Globus pallidus (tissue), 1 donor: Measurements from ENCODE around the gene NNT.
"Not testable (repeated sequence)": the region's sequence is repeated elsewhere in the genome, so short reads cannot be mapped to it uniquely, and the experiment has no call there.

Source experiments
- DNase-seq: peaks from one replicate; pipeline ENCODE4 v3.0.0-alpha.2; 2015; ENCODE audit warnings: low spot score

Gene NNT

DNA sequence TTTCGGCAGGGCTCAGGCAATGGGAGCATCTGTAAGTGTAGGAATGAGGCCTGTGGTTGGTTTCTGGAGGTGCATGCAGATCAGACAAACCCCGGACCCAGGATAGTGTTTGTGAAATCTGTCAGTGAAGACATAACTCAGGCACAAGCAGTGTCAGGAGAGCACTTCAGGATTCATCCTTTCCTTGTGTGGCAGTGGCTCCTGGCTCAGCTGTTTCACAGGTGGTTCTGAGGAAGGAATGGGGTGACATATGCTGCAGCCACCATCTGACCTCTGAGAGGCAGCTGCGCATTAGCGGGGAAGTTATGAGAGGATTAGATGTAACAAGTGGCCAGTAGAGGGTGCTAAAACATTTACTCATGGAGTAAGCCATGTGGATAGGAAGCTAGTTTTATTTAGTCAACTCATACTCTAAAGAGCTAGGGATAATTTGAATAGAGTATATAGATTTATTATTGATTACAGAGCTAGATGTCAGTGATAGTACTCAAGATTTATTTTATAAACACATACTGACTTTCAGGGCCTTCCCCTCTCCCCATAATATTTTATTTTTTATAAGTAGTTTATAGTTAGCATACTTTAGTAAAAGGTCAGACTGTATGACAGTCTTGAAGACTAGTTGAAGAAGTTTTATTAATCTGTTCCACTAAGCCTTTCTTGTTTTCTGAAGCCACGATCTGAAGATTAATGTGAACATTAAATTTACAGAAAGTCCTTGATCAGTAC lies 28.4 kb downstream of the NNT start:
- DNase-seq: peak; percentile 72

DNA sequence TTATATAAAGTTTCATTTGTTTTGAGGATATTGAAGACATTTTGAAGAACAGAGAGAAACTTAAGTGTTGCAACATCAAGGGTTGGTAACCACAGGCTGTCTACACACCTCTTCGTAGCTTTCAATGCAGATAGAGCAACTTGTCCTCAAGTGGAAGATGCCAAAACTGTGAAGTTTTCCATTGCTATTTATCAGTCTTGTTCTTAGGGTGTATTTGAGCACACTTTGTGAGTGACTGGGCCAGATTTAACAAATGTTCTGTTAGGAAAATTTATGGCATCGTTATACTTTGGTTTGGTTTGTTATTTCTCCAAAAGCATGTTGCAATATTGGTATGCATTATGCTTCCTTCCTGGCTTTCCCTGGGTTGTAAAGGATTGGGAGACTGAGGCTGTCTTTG lies 31.6 kb downstream of the NNT start:
- no peak for DNase-seq

DNA sequence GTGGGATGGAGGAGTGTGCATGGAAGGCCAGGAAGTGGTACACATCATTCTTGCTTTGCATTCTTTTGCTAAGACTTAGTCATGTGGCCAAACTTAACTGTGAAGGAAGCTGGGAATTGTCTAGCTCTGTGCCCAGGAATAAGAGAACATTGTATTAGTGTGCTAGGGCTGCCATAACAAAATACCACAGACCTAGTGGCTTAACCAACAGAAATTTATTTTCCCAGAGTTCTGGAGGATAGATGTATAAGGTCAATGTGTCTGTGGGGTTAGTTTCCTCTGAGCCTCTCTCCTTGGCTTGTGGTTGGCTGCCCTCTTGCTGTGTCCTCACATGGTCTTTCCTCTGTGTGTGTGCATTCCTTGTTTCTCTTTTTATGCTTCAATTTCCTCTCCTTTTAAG lies 32.4 kb downstream of the NNT start:
- no peak for DNase-seq

DNA sequence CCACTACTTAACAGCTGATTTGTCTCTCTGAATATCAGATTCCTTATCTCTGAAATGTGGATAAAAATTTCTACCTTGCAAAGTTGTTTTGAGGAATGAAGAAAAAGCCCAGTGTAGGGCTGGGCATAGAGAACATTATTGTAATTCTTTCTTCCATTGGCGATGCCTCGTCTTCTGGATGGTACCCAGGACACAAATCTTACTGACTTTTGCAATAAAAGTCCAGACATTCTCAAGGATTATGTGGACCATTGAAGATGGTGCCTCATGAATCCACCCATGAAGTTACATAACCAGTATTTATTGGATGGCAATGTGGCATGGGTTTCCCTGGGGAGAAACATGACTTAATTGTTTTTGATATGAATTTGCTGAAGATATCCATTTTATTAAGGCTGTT lies 33.1 kb downstream of the NNT start:
- DNase-seq: no peak

DNA sequence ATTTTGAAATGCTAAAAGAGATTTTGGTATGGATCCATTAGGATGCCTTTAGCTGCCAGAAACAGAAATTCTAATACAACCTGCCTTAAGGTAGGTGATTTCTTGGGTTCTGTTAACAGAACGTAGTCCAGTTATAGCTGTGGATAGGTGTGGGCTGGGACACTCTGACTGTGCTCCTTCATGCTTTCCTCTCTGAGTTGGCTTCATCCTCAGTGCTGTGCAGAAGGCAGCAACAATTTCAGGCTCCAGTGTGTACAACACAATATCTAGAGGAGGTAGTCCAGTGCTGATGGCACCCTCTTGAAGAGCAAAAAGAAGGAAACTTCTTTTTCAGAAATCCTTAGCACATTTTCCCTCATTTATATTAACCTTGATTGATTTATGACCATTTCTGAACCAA lies 34.4 kb downstream of the NNT start:
- DNase-seq: no peak

DNA sequence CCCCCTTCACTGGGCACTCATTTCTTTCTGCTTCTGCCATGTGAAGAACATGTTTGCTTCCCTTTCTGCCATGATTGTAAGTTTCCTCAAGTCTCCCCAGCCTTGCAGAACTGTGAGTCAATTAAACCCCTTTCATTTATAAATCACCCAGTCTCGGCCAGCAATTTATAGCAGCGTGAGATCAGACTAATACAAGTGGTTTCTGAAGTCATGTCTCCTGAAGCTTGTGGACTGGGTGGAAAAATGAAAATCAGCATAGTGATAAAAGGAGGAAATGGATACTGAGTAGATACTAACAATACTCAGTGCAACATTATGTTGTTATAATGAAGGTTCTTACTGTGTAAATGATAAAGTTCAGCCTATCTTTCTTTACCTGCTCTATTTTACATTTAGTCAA lies 35.1 kb downstream of the NNT start:
- DNase-seq: no peak

DNA sequence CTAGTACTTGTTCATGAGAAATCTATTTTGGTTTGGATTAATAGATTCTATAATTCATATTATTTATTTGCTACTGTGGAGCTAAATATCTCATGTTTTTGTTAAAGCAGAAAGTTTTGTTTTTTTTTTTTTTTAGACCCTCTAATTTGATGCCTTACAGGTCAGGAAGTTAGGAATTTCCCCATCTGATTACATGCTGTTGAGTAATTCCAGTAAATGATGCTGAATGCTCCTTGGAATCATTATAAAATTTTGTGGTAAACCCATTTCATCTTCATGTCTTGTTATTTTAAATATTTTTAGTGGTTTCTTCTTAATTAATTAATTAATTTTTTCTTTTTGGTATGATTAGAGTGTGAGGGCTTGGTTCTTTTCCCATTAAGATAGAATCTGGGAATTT lies 35.6 kb downstream of the NNT start:
- DNase-seq: no peak

DNA sequence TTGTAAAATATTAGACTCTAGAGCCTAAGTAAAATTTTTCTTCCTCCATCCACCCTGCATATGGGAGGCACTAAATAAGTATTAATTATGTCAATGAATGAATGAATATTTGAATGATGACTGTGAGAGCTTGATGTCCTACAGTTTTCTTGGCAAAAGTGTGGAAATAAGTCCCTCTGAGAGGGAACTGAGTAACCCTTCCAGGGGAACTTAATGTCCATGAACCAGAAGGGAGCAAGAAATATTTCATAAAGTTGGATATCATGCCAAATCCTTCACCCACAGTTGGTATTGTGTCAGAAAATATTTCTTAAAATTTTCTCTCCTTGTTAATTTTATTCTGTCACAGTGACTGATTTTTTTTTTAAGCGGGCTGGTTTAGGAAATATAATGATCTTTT lies 36.6 kb downstream of the NNT start:
- DNase-seq: no peak

DNA sequence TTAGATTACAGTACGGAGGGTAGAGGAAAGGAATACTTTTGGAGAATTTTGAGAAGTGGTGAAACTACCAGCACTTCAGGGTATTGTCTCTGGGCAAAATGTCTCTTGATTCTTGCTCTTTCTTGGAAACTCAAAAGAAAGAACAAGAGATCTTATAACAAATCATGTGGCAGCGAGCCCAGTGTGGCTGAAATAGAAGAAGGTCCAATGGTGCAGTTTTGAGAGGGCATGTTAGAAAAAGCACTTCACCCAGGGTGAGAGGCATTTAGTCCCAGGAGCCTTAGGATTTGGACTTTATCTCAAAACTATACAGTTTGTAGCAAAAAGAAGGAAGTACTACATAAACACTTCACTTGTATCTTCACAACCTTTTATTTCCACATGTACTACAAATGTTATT lies 39.4 kb downstream of the NNT start:
- DNase-seq: no peak

DNA sequence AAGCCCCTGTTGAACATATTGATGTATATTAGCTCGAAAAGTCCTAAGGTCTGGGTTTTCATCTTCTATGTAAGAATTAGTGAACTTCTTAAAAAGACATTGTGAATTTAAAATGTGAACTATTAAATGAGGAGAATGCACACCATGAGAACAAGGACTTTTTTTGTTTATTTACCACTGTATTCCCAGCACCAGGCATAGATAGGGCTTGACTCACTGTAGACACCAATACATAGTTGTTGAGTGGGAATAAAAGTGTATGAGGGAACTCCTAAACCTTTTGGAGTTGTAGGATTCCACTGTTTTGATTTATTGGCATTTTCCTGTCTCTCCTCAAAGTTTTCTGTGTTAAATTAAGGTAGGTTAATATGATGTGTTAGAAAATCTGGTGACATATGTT lies 40.3 kb downstream of the NNT start:
- no peak for DNase-seq

DNA sequence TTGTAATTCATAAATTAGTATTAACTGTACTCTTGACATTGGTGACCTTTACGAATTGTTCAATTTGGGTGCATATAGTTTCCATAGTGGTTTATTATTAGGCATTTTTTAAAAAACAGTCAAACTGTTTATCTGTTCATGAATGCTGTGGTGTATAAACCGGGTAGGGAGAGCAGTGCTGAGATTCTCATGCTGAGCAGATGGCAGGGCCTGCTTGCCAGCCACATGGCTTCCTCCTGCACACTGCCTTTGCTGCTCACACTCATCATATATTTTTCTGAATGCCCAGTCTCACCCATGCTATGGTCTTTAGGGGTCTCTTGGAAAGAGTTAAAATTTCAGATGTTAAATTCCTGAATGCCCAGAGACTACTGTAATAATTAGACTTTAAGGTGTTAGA lies 40.8 kb downstream of the NNT start:
- no peak for DNase-seq

DNA sequence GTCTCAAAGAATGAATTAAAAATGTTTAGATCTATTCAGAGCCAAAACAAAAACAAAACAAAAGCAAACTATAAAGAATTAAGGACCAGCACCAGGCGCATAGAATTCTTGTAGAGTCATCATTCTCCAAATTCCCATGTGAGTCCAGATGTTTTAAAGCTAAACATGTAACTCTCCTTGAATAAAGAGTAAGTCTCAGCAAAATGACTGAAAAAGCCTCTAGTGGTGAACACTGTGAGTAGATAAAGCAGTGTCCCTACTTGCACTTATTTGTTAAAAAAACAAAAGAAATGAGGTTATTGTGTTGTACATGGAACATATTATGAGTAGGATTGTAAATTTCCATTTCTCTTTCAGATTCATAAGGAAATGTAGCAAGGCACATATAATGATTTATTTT lies 44.0 kb downstream of the NNT start:
- DNase-seq: no peak

DNA sequence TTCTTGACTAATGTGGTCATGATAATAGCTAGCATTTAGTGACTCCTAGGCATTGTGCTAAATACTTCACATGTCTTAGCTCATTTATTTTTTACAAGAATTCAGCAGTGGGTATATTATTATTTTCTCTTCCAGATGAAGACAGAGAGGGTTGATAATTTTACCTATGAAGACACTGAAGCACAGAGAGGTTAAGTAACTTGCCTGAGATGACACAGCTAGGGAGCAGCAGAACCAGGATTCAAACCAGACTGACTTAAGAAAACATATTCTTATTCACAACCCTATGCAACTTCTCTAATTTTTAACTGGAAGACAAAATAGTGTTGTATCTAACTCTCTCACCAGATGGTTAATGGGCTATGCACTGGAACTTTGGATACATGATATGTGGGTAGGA lies 44.8 kb downstream of the NNT start:
- no peak for DNase-seq

DNA sequence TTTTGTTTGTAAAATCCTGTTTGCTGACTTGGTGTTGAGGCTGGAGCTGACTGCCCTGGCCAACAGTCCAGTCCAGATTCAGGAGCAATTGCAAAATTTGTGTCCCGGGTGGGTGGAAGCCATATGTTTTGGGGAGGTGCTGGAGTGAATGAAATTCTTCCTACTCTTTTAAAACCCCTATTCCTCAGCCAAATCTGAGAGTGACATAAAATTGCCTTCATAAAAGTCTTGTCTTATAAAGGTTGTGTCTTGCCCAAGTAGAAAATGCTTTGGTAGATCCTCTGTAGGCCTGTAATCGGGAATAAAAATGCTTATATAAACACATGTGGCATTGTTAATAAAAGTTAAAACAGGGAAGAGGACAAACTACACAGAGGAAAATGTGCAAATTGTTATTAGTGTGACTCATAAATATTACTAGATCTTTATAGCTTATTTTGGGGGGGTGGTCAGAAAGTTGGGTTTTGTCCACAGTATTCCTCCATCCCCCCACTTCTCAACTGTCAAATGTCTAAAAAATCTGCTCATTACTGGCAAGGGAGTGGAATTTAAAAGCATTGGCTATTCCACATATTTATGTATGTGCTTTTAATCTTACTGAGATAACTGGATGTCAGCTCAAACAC lies 45.6 kb downstream of the NNT start:
- DNase-seq: no peak

DNA sequence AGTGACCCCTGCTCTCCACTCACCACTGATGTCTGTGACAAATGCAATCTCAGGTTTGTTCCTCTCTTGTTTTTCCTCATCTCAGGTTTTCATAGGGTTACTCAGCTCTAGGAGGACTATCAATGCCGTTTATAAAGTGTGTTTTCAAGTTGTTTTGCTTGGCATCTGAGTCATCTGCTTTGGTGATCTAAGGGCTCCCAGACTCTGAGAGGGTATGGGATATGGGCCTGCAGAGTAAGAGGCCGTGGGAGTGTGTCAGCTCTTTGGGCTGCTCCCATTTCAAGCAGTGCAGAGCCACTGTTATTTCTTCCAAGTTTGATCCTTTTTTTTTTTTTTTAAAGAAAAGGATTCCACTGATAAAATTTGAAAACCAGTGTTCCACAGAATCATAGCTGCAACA lies 46.3 kb downstream of the NNT start:
- no peak for DNase-seq

DNA sequence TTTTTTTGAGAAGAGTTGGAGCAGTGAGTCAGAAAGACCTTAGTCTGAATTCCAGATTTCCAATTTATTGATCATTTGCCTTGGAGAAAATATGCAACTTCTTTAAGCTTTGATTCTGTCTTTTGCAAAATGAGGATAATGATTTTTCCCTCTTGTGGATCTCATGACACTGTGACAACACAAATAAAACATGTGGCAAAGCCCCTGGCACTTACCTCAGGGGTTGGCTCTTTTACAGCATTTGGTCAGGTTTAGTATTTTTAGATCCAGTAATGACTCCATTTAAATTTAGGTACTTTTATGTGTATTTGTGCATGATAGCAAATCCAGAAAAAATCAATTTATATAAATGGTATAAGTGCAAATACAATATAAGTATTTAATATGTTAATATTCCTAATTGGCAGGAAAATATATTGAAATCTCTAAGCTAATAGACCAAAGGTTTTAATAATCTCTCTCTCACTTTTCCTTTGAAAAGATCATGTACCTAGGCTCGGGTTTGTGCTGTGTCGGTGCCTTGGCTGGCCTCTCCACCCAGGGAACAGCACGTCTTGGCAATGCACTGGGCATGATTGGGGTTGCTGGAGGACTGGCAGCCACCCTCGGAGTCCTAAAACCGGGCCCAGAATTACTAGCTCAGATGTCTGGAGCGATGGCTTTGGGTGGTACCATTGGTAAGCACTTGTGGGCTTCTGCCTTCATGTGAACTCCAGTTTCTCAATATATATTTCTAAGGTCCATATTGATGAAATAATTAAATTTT lies 49.7 kb downstream of the NNT start:
- DNase-seq: no peak

DNA sequence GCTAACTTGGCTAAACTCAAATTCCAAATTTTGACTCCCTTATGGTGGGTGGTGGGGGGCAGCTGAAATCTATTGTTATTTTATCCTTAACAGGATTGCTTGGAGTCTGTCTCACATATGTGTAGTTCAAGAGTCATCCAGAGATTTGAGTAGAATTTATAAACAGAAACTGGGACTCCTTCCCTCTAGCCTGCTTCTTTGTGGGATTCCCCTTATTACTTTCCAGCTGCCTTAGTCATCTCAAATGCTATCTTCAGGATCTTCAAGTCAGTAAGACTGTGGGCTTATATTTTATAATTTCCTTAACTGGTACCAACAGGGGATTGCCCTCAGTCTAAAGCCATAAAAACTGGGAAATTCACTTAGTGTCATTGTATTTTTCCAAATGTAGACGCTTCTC lies 55.5 kb downstream of the NNT start:
- DNase-seq: no peak

DNA sequence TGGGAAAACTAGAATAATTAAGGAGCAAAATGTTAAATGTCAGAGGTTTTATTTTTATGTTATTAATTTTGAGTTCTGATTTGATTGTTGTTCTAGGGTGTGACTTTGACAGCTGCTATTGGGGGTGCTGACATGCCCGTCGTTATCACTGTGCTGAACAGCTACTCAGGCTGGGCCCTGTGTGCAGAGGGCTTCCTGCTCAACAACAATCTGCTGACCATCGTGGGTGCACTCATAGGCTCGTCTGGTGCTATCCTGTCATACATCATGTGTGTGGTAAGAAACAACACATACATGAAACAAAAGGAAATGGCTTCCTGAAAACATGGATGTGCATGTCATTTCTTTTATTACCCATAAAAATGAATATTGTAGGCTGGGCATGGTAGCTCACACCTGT lies 56.1 kb downstream of the NNT start:
- no peak for DNase-seq

DNA sequence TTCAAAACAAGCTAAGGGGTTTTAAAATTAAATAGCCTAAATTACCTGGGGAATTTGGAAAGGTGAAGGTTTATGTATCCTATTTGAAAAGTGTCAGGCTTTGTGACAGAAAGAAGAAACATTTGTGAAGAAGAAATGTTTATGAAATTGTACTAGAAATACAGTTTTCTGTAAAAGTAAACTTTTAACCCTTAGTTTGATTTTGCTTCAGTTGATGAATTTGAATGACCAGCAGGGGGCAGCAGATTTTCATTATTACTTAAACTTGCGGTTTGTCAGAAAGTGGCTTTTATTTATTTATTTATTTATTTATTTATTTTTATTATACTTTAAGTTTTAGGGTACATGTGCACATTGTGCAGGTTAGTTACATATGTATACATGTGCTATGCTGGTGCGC lies 58.1 kb downstream of the NNT start:
- no peak for DNase-seq

DNA sequence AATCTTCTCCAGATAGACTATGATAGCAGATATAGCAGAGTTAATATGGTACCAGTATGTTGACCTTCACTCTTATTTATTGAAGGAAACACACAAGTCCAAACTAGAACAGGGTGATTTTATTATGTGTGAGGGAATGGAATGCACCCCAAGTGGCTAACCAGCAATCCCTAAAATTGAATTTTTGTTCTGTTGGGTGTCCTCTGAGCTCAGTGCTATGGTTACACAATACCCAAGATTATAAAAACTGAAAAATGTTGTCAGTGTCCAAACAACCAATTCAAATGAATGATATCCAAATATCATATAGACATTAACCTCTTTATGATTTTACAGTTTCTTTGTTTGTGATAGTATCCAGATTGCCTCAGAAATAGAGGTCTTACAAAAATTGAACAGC lies 60.9 kb downstream of the NNT start:
- DNase-seq: no peak

DNA sequence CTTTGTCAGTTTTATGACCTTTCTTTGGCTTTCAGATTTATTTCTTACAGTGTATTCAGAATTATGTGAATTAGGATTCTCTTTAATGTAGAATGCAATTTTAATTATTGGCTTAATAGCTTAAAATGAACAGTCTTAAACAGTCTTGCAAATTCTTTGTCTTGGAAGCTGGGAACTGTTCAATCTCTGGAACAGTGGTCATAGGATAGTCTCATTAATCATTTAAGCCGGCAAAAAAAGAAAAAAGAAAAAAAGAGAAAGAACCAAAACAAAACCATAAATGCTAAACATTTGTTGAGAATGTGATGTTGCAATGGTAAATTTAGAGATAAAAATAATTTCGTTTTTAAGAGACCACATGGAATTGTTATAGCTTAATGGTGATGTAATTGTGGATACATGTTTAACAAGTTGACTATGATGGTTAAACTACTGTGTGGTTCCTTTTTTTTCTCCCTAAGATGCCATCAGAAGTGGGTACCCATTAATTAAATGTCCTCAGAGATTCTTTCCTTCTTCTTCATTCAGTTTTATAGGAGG lies 61.6 kb downstream of the NNT start:
- DNase-seq: no peak

DNA sequence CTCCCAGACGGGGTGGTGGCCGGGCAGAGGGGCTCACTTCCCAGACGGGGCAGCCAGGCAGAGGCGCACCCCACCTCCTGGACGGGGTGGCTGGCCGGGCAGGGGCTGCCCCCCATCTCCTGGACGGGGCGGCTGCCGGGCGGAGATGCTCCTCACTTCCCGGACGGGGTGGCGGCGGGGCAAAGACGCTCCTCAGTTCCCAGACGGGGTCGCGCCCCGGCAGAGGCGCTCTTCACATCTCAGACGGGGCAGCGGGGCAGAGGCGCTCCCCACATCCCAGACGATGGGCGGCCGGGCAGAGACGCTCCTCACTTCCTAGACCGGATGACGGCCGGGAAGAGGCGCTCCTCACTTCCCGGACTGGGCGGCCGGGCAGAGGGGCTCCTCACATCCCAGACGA lies 62.8 kb downstream of the NNT start:
- not testable (repeated sequence) for DNase-seq

DNA sequence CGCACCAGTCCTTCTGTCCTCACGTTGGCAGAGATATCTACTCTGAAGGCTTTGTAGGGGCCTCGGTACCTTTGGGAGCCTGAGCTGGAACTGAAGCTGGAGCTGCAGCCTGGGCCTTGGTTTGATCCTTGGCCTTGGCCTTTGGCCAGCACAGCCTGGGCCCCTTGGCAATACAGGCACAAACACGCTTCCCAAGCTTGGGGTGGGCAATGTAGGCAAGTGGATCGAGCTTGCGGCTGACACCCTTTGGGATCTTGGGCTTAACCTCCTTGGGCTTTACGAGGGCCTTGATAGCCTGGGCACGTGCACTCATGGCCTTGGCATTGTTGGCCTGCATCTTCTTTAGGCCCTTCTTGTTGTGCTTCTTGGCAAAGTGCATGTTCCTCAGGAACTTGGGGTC lies 63.7 kb downstream of the NNT start:
- DNase-seq: not testable (repeated sequence)
